HUDEP-2 (cell line): Measurements from ENCODE around the gene FAM131A.

ENCODE experiments used
- DNase-seq, 76 experiments: peaks; one replicate each; lab custom pipeline; 2025; ENCODE audit not compliant: unreplicated experiment in 76 of 76; lab: John Stamatoyannopoulos, UW

Gene FAM131A

DNA sequence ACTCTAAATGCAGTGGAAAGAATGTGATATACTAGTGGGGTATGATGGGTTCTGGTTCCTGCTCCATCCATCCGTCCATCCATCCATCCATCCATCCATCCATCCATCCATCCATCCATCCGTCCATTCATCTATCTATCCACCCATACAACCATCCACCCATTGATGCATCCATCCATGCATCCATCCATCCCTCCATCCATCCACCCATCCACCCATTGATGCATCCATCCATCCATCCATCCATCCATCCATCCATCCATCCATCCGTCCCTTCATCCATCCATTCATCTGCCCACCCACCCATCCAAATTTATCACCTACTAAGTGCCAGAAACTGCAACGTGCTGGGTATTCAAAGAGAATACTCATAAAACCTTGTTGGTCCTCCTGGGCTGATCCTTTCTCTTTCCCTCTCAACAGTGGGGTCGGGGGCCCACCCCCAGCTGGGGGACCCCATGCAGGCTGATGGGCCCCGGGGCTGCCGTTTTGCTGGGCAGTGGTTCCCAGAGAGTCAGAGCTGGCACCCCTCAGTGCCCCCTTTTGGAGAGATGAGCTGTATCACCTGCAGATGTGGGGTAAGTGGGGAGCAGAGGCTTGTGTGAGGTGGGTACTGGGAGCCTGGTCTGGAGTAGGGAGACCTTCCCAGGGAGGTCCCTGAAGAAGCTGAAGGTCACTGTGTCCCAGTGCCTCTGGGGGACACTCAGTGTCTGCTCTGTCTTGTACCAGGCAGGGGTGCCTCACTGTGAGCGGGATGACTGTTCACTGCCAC is 51.0 kb downstream of the FAM131A start:
- no peak for DNase-seq

GRCh38 chr3:184388936-184389230 is 51.5 kb downstream of the FAM131A start:
- DNase-seq = no peak

GRCh38 chr3:184389384-184389783 is 52.0 kb downstream of the FAM131A start:
- no peak for DNase-seq

GRCh38 chr3:184389935-184390528 is 52.6 kb downstream of the FAM131A start:
- no peak for DNase-seq

DNA sequence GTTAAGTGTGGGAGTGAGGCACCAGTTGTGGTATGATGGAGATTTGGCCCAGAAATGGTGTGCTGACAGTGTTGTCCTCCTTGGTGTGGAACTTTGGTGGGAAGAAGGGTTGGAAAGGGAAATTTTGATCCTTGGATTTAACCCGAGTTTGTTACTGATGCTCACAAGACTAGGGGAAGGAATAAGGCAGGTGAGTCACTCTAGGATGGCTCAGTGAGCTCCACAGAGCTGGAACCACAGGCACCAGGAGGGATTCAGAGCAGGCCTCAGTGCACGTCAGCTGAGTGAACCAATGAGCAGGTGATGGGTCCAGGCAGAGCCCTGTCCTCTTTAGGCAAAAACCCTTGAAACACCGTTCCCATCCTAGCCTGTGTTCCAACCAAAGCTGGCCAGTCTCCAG is 53.9 kb downstream of the FAM131A start:
- no peak for DNase-seq

DNA sequence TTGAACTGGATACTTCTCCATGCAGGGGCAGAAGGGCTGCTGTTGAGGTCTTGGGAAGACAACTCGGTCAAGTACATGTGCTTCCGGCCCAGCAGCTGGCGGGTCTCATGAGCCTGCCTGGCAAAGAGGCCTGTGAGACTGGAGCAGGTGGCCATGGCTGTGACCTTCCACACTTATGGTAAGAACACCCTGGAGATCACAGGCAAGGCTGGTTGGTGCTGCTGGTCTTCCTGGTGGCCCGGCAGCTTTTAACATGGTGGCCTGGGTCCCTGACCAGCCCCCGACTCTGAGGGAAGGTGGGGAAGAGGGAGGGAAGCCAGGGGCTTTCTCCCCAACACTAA is 57.9 kb downstream of the FAM131A start:
- DNase-seq = no peak
